Thoracic aorta (tissue), 2 donors: ENCODE results near the gene CYFIP1. TPM values are rescaled to one million over a fixed set of nuclear protein-coding genes. Genes with fewer than 3 reads are reported as not detected.
"Not testable (repeated sequence)": the region's sequence is repeated elsewhere in the genome, so short reads cannot be mapped to it uniquely, and the experiment has no call there.

Experiments
- ATAC-seq: fragments of 150-250 bp; one replicate; pipeline ENCODE4 v1.8.0; 2017; ENCODE audit warnings: low read depth; ENCODE audit not compliant: insufficient number of reproducible peaks, low FRiP score
- DNase-seq: peaks from one replicate; pipeline ENCODE4 v3.0.0-alpha.2; 2020; ENCODE audit warnings: low spot score
- H3K27ac ChIP-seq, 2 donors: fragments of 200-600 bp; sonication (generic); 1 replicate in 1 of 2; 2 replicates in 1 of 2; pipeline ENCODE4 v1.5.1; 2016; ENCODE audit warnings: mild to moderate bottlenecking in 2 of 2, moderate library complexity in 2 of 2
- H3K27me3 ChIP-seq: fragments of 200-600 bp; sonication (generic); replicated peaks from 2 replicates; pipeline ENCODE4 v1.6.0; 2016; ENCODE audit warnings: mild to moderate bottlenecking; ENCODE audit not compliant: insufficient read depth
- H3K36me3 ChIP-seq: fragments of 200-600 bp; sonication (generic); one replicate; pipeline ENCODE4 v1.5.1; 2016
- H3K4me1 ChIP-seq, 2 donors: fragments of 200-600 bp; sonication (generic); 1 replicate in 1 of 2; 2 replicates in 1 of 2; pipeline versions ENCODE4 v1.5.1 to v1.6.0; 2016; ENCODE audit warnings: low read depth in 2 of 2, mild to moderate bottlenecking in 1 of 2; ENCODE audit not compliant: control insufficient read depth in 1 of 2
- H3K4me3 ChIP-seq: fragments of 200-600 bp; sonication (generic); 2 replicates; pipeline ENCODE4 v1.5.1; 2016; ENCODE audit warnings: mild to moderate bottlenecking
- H3K9me3 ChIP-seq: fragments of 200-600 bp; sonication (generic); 2 replicates; pipeline ENCODE4 v1.5.1; 2016
- CTCF ChIP-seq: fragments of 200-600 bp; sonication (generic); IDR thresholded peaks from one replicate; pipeline ENCODE4 v1.5.1; 2019; ENCODE audit warnings: antibody characterized with exemption
- total RNA-seq, 2 donors: library from RNA; depleted of rRNA; stranded (reverse); fragments of >200 nt; gene quantifications; one replicate each; pipeline versions ENCODE4 v1.1.0 to v1.2.3, GENCODE V29; 2016

CYFIP1 gene
- 100 to 1,000 TPM; 112 to 150 TPM for total RNA-seq

GRCh38 chr15:22980189-22981050 lies at the start of gene CYFIP1:
Gene CYFIP1 (minus strand): TSS chr15:22980368. CDS start chr15:22947285, 33,083 bp downstream.
- TF ChIP-seq CTCF = no peak
- H3K27me3 ChIP-seq = no peaks in the 10 kb centered on the region
- no peaks in the 10 kb centered on the region for H3K9me3 ChIP-seq
- peaks cover 0 to 18% of the 10 kb centered on the region in 2 donors for H3K4me1 ChIP-seq
- no peaks in the 10 kb centered on the region for H3K36me3 ChIP-seq
- ATAC-seq (peak; percentile 94), DNase-seq (peak; percentile 45)
- H3K4me3 ChIP-seq = peak within 1 kb of the TSS; percentile 96
- peak within 1 kb of the TSS; percentile 84 to 87 for H3K27ac ChIP-seq

- TF ChIP-seq CTCF = no peak
- Histone ChIP-seq H3K4me1 (no peaks in the 10 kb centered on the region), H3K27me3 (no peaks in the 10 kb centered on the region), H3K4me3 (no peak overlapping the region), H3K9me3 (no peaks in the 10 kb centered on the region), H3K36me3 (peaks cover 63% of the 10 kb centered on the region), H3K27ac (no peak overlapping the region)
- ATAC-seq (no peak), DNase-seq (no peak)
Observed at GRCh38 chr15:23026218-23026617, 46.0 kb upstream of the CYFIP1 start.

- no peak overlapping the region for H3K27ac ChIP-seq
- no peak for DNase-seq
- no peaks in the 10 kb centered on the region for H3K9me3 ChIP-seq
- H3K4me1 ChIP-seq = no peaks in the 10 kb centered on the region
- H3K36me3 ChIP-seq = peaks cover 67% of the 10 kb centered on the region
- ATAC-seq = no peak
- H3K4me3 ChIP-seq = no peak overlapping the region
- no peak for TF ChIP-seq CTCF
- H3K27me3 ChIP-seq = no peaks in the 10 kb centered on the region
Observed at GRCh38 chr15:23022156-23022555, 42.0 kb upstream of the CYFIP1 start.

GRCh38 chr15:23014394-23015000 lies 34.3 kb upstream of the CYFIP1 start:
- Histone ChIP-seq H3K4me1 (no peaks in the 10 kb centered on the region), H3K4me3 (no peak overlapping the region), H3K27ac (no peak overlapping the region), H3K27me3 (no peaks in the 10 kb centered on the region), H3K9me3 (no peaks in the 10 kb centered on the region), H3K36me3 (peaks cover 47% of the 10 kb centered on the region)
- no peak for DNase-seq
- TF ChIP-seq CTCF = no peak
- ATAC-seq = no peak

- H3K4me1 ChIP-seq = no peaks in the 10 kb centered on the region
- no peak for DNase-seq
- no peak overlapping the region for H3K4me3 ChIP-seq
- H3K9me3 ChIP-seq = no peaks in the 10 kb centered on the region
- no peak overlapping the region for H3K27ac ChIP-seq
- H3K27me3 ChIP-seq = no peaks in the 10 kb centered on the region
- H3K36me3 ChIP-seq = peaks cover 39% of the 10 kb centered on the region
- TF ChIP-seq CTCF = no peak
- ATAC-seq = no peak
Observed at GRCh38 chr15:23013681-23014080, 33.5 kb upstream of the CYFIP1 start.

GRCh38 chr15:23012616-23013015 lies 32.4 kb upstream of the CYFIP1 start:
- not testable (repeated sequence) for H3K4me1 ChIP-seq, H3K27me3 ChIP-seq, H3K4me3 ChIP-seq, ATAC-seq, H3K9me3 ChIP-seq, H3K27ac ChIP-seq, DNase-seq
- peaks cover 35% of the 10 kb centered on the region for H3K36me3 ChIP-seq
